ACHN (cell line): Measurements from ENCODE around the gene IL17C.
A peak's percentile ranks its signal among the peaks of the same experiment; 100 is the strongest.

ENCODE experiments used
- DNase-seq: peaks from one replicate; pipeline ENCODE4 v3.0.0-alpha.2; 2015
- in situ Hi-C: cut with HindIII; loops from 2 replicates; pipeline ENCODE4 v1.10.0; 2017; ENCODE audit warnings: low sequenced_read_pairs, low pct_ligation_motif_present, low pct_unique_long_range_greater_than_20kb

IL17C gene

GRCh38 chr16:88638323-88639230 is at the start of gene IL17C:
IL17C (plus strand) TSS chr16:88638572; CDS start chr16:88638642, 70 bp downstream.
- in situ Hi-C loops: no loop called here
- no peak for DNase-seq

- DNase-seq: no peak
- in situ Hi-C loops: no loop called here
These were observed 49.6 kb upstream of the IL17C start for GRCh38 chr16:88588754-88589153.

- no peak for DNase-seq
- in situ Hi-C loops: no loop called here
These were observed 48.9 kb upstream of the IL17C start for GRCh38 chr16:88589441-88589840.

- no peak for DNase-seq
- in situ Hi-C loops: no loop called here
These were observed 46.8 kb upstream of the IL17C start for GRCh38 chr16:88591577-88592021.

- no peak for DNase-seq
- in situ Hi-C loops: no loop called here
These were observed 45.3 kb upstream of the IL17C start for GRCh38 chr16:88593061-88593460.

GRCh38 chr16:88593489-88593888 is 44.9 kb upstream of the IL17C start:
- DNase-seq: no peak
- in situ Hi-C loops: no loop called here

GRCh38 chr16:88593910-88594309 is 44.5 kb upstream of the IL17C start:
- in situ Hi-C loops: no loop called here
- no peak for DNase-seq

GRCh38 chr16:88595101-88595500 is 43.3 kb upstream of the IL17C start:
- DNase-seq: no peak
- in situ Hi-C loops: no loop called here

GRCh38 chr16:88595921-88596320 is 42.5 kb upstream of the IL17C start:
- no peak for DNase-seq
- in situ Hi-C loops: no loop called here

GRCh38 chr16:88596483-88596882 is 41.9 kb upstream of the IL17C start:
- in situ Hi-C loops: no loop called here
- no peak for DNase-seq

GRCh38 chr16:88597856-88598491 is 40.4 kb upstream of the IL17C start:
- DNase-seq: no peak
- in situ Hi-C loops: no loop called here

- in situ Hi-C loops: no loop called here
- no peak for DNase-seq
These were observed 39.2 kb upstream of the IL17C start for GRCh38 chr16:88599092-88599733.

- in situ Hi-C loops: no loop called here
- DNase-seq: peak; percentile 34
These were observed 38.4 kb upstream of the IL17C start for GRCh38 chr16:88599825-88600538.

- in situ Hi-C loops: no loop called here
These were observed 37.9 kb upstream of the IL17C start for GRCh38 chr16:88600539-88600896.

GRCh38 chr16:88601313-88602036 is 36.9 kb upstream of the IL17C start:
- DNase-seq: no peak

More at GRCh38 chr16:88600539-88600896, 37.9 kb upstream of the IL17C start:
- DNase-seq: no peak

GRCh38 chr16:88602091-88602490 is 36.3 kb upstream of the IL17C start:
- DNase-seq: no peak
- in situ Hi-C loops: no loop called here

More at GRCh38 chr16:88601313-88602036, 36.9 kb upstream of the IL17C start:
- in situ Hi-C loops: no loop called here

GRCh38 chr16:88605186-88606147 is 32.9 kb upstream of the IL17C start:
- DNase-seq: no peak
- in situ Hi-C loops: no loop called here
